Measurements from ENCODE around the gene PRAMEF11.
"Not testable (repeated sequence)": the region's sequence is repeated elsewhere in the genome, so short reads cannot be mapped to it uniquely, and the experiment has no call there.

GRCh38 chr1:12863131-12863880 lies 32.1 kb upstream of the PRAMEF11 start:
- not testable (repeated sequence) for TF ChIP-seq ZNF214 (tag by site-specific recombination; IDR thresholded peaks at IDR 0.05; ENCODE audit: borderline replicate concordance); ATF2 (tag by site-specific recombination; IDR thresholded peaks at IDR 0.05; ENCODE audit: low read depth); CTCF (tag by site-specific recombination; IDR thresholded peaks at IDR 0.05); ZNF138 (tag by site-specific recombination; IDR thresholded peaks at IDR 0.05; ENCODE audit: borderline replicate concordance)
